GM21367 (cell line): Measurements from ENCODE around the gene MS4A3.
"Not testable (repeated sequence)": the region's sequence is repeated elsewhere in the genome, so short reads cannot be mapped to it uniquely, and the experiment has no call there.

ENCODE experiments used
- ATAC-seq: cut with Tn5 transposase; IDR thresholded peaks from one replicate; pipeline ENCODE4 v1.9.1; 2021; ENCODE audit not compliant: unreplicated experiment

The MS4A3 gene

GRCh38 chr11:60056349-60056969 lies at the start of gene MS4A3:
TSS of gene MS4A3 (plus strand) at chr11:60056665. CDS start at chr11:60061161, 4,496 bp downstream.
- no peak for ATAC-seq

GRCh38 chr11:60016881-60017280 lies 39.6 kb upstream of the MS4A3 start, which contains the start of gene OOSP4B:
TSS of gene OOSP4B (plus strand) at chr11:60017181.
- ATAC-seq, result no peak

- ATAC-seq, result no peak
Observed at GRCh38 chr11:60018058-60018457, 38.4 kb upstream of the MS4A3 start.

- ATAC-seq, result not testable (repeated sequence)
Observed at GRCh38 chr11:60020376-60020775, 36.1 kb upstream of the MS4A3 start.

- no peak for ATAC-seq
Observed at GRCh38 chr11:60029015-60029632, 27.3 kb upstream of the MS4A3 start.

- no peak for ATAC-seq
Observed at GRCh38 chr11:60040109-60040508, 16.4 kb upstream of the MS4A3 start, which contains the start of gene OOSP2. TSS of gene OOSP2 (plus strand) at chr11:60040409. CDS start at chr11:60040460, 51 bp downstream.

GRCh38 chr11:60050422-60050821 lies 6.0 kb upstream of the MS4A3 start:
- not testable (repeated sequence) for ATAC-seq

- ATAC-seq, result not testable (repeated sequence)
Observed at GRCh38 chr11:60050839-60051238, 5.6 kb upstream of the MS4A3 start.

- ATAC-seq, result no peak
Observed at GRCh38 chr11:60059052-60059451, 2.6 kb downstream of the MS4A3 start.

- ATAC-seq, result no peak
Observed at GRCh38 chr11:60059521-60060240, 3.2 kb downstream of the MS4A3 start.

- ATAC-seq, result no peak
Observed at GRCh38 chr11:60064111-60064510, 7.6 kb downstream of the MS4A3 start.

- ATAC-seq, result no peak
Observed at GRCh38 chr11:60065801-60066200, 9.3 kb downstream of the MS4A3 start.

- no peak for ATAC-seq
Observed at GRCh38 chr11:60069450-60069849, 13.0 kb downstream of the MS4A3 start.

- not testable (repeated sequence) for ATAC-seq
Observed at GRCh38 chr11:60071644-60072043, 15.2 kb downstream of the MS4A3 start.

- ATAC-seq, result no peak
Observed at GRCh38 chr11:60077216-60077817, 20.9 kb downstream of the MS4A3 start.

- ATAC-seq, result no peak
Observed at GRCh38 chr11:60077981-60078380, 21.5 kb downstream of the MS4A3 start.

- no peak for ATAC-seq
Observed at GRCh38 chr11:60078745-60079144, 22.3 kb downstream of the MS4A3 start.

- no peak for ATAC-seq
Observed at GRCh38 chr11:60080535-60080934, 24.1 kb downstream of the MS4A3 start.

GRCh38 chr11:60084631-60085273 lies 28.3 kb downstream of the MS4A3 start:
- ATAC-seq, result no peak

GRCh38 chr11:60085909-60086308 lies 29.4 kb downstream of the MS4A3 start:
- no peak for ATAC-seq

GRCh38 chr11:60087239-60087638 lies 30.8 kb downstream of the MS4A3 start:
- no peak for ATAC-seq
